Endothelial cell of umbilical vein (primary cell): ENCODE measurements around the gene GRID1. TPM values are rescaled to one million over a fixed set of nuclear protein-coding genes. Genes with fewer than 3 reads are reported as not detected.

ENCODE experiments used
- BruUV-seq: library from RNA; stranded (reverse); fragments of 400-500 nt; replicated peaks from 2 replicates; lab custom pipeline; 2021; lab: Mats Ljungman, UMichigan
- CTCF ChIA-PET: fragments of 300-600, 350-600 bp; sonication (Branson Sonifier 250); formaldehyde crosslinking; loops from one replicate; lab custom pipeline; 2021; ENCODE audit warnings: antibody characterized with exemption, inconsistent platforms; lab: Charles Lee
- POLR2A ChIA-PET: fragments of 300-600, 350-600 bp; sonication (Branson Sonifier 250); formaldehyde crosslinking; loops from one replicate; lab custom pipeline; 2021; ENCODE audit warnings: antibody characterized with exemption, inconsistent platforms; lab: Charles Lee
- DNase-seq: peaks from one replicate; pipeline ENCODE4 v3.0.0-alpha.2; 2011; ENCODE audit warnings: low read depth, low spot score
- FAIRE-seq: peaks from 2 replicates; lab custom pipeline; 2011; peaks lifted over from hg19 to GRCh38; lab: Jason Lieb, UNC
- H2AFZ ChIP-seq: 2 replicates; pipeline ENCODE4 v1.6.0; 2012; ENCODE audit warnings: low read depth, low read length, control low read depth, inconsistent platforms
- H3K27ac ChIP-seq: 2 replicates; pipeline ENCODE4 v1.5.1; 2011; ENCODE audit warnings: low read depth, mild to moderate bottlenecking, control low read depth, low read length, moderate library complexity; ENCODE audit not compliant: insufficient read depth
- H3K27me3 ChIP-seq, 2 experiments: 2 replicates each; pipeline versions ENCODE4 v1.6.0 to v1.6.1; 2011; ENCODE audit warnings: low read length in 2 of 2, mixed read lengths in 1 of 2; ENCODE audit not compliant: control insufficient read depth in 2 of 2, insufficient read depth in 2 of 2
- H3K36me3 ChIP-seq, 2 experiments: 2 replicates in 1 of 2; 3 replicates in 1 of 2; pipeline ENCODE4 v1.5.1; 2011; ENCODE audit warnings: low read length in 2 of 2, mild to moderate bottlenecking in 1 of 2, moderate library complexity in 1 of 2; ENCODE audit not compliant: control insufficient read depth in 2 of 2, insufficient read depth in 2 of 2; ENCODE audit errors: extremely low read depth in 1 of 2
- H3K4me1 ChIP-seq: 3 replicates; pipeline ENCODE4 v1.5.1; 2011; ENCODE audit warnings: mild to moderate bottlenecking, low read length; ENCODE audit not compliant: control insufficient read depth, insufficient read depth; ENCODE audit errors: extremely low read depth
- H3K4me2 ChIP-seq: 2 replicates; pipeline ENCODE4 v1.6.1; 2011; ENCODE audit warnings: low read length, control low read depth, mixed read lengths; ENCODE audit not compliant: insufficient read depth
- H3K4me3 ChIP-seq, 3 experiments: fragments of 200-600 bp in 1 of 3; sonication (generic), shearing (Covaris generic) in 1 of 3; replicated peaks in 1 of 3; 2 replicates each; pipeline ENCODE4 v1.5.1; 2011 to 2016; ENCODE audit warnings: control low read depth in 3 of 3, low read length in 3 of 3, mild to moderate bottlenecking in 2 of 3, inconsistent platforms in 1 of 3, low read depth in 1 of 3, moderate library complexity in 1 of 3; ENCODE audit not compliant: insufficient read depth in 1 of 3
- H3K79me2 ChIP-seq: 2 replicates; pipeline ENCODE4 v1.6.0; 2012; ENCODE audit warnings: low read length, inconsistent platforms; ENCODE audit not compliant: control insufficient read depth, insufficient read depth
- H3K9ac ChIP-seq: replicated peaks from 2 replicates; pipeline ENCODE3; 2011; ENCODE audit warnings: low read length, control low read depth; ENCODE audit not compliant: insufficient read depth; ENCODE audit errors: extremely low read depth
- H3K9me1 ChIP-seq: replicated peaks from 3 replicates; pipeline ENCODE4 v1.6.0; 2011; ENCODE audit warnings: mild to moderate bottlenecking, low read length; ENCODE audit not compliant: control insufficient read depth, insufficient read depth; ENCODE audit errors: extremely low read depth
- H3K9me3 ChIP-seq: replicated peaks from 2 replicates; pipeline ENCODE4 v1.5.1; 2012; ENCODE audit warnings: low read length, inconsistent platforms; ENCODE audit not compliant: control insufficient read depth, insufficient read depth
- H4K20me1 ChIP-seq: replicated peaks from 2 replicates; pipeline ENCODE3; 2011; ENCODE audit warnings: mild to moderate bottlenecking, low read length; ENCODE audit not compliant: control insufficient read depth, insufficient read depth; ENCODE audit errors: extremely low read depth
- FOS ChIP-seq: IDR thresholded peaks from 2 replicates; pipeline ENCODE4 v1.6.1; 2011; ENCODE audit warnings: mild to moderate bottlenecking, low read length, moderate library complexity, borderline replicate concordance; ENCODE audit not compliant: insufficient read depth
- MAX ChIP-seq: IDR thresholded peaks from 2 replicates; pipeline ENCODE4 v1.6.1; 2011; ENCODE audit not compliant: insufficient read depth, insufficient read length
- MYC ChIP-seq: IDR thresholded peaks from one replicate; pipeline ENCODE4 v1.6.1; 2011; ENCODE audit warnings: mild to moderate bottlenecking, low read depth, low read length
- POLR2AphosphoS5 ChIP-seq: IDR thresholded peaks from 2 replicates; pipeline ENCODE4 v1.6.1; 2012; ENCODE audit warnings: low read depth, mild to moderate bottlenecking, control low read depth, low read length, moderate library complexity; ENCODE audit not compliant: insufficient read depth
- dilution Hi-C: fragments of 300-500 bp; cut with MboI; formaldehyde crosslinking; loops from one replicate; pipeline ENCODE4 v1.15.0; 2019; ENCODE audit warnings: low sequenced_read_pairs; ENCODE audit not compliant: extremely low pct_ligation_motif_present
- intact Hi-C: fragments of 100-400 bp; cut with micrococcal nuclease; formaldehyde crosslinking; loops from one replicate; pipeline ENCODE4 v1.10.0; 2022
- polyA plus RNA-seq, 4 experiments: library from polyadenylated mRNA; depleted of rRNA in 3 of 4; stranded (reverse) in 3 of 4; unstranded in 1 of 4; fragments of >200 nt; gene quantifications; 2 replicates each; pipeline versions ENCODE4 v1.2.1 to v1.2.3, GENCODE V29; 2011 to 2012; ENCODE audit warnings: missing spikeins in 1 of 4
- total RNA-seq: library from RNA; stranded (reverse); gene quantifications from 2 replicates; pipeline ENCODE4 v1.2.3, GENCODE V29; 2021

GRID1 gene
- total and polyA plus RNA-seq, 2 donors (not counting 3 experiments of a cell fraction or from before 2014, with no cell fraction given), result not detected

DNA sequence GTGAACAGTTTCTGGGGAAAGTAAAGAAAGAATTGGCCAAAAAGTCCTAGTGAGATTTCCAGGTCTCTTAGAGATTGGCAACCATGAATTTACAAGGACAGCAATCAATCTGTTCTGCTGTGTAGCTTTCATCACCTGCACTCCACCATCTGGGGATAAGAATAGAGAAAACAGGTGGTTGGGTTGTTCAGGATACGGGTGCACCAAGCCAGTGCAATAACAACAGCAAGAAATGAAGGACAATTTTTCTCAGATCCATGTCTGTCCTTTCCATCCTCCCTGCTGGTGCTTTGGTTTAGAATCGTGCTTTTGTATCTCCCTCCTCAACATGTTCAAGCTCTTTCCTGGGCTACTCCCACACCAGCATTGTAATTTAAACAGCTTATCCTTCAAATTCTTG, 787.7 kb downstream of the GRID1 start:
- no peak for FAIRE-seq
- no peaks in the 10 kb centered on the region for H3K27me3 ChIP-seq
- intact Hi-C loops, result no loop called here

DNA sequence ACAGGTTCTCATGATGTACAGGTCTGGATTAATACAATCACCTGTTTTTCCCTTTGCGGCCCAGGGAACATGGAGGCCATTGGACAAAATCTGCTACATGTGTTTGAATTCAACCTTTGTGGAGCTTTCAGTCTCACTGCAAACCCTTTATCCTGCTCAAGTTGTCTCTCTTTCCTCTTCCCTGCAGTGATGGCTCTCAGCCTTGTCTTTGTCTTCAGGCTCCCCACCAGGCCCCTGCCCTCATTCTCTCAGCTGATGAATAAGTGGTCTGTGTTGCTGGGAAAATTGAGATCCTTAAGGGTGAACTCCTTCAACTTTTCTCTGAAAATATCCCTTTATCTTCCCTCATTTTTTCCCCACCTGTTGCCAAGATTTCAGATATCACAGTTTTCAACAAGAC, 791.2 kb downstream of the GRID1 start:
- no peaks in the 10 kb centered on the region for H3K27me3 ChIP-seq
- no peak overlapping the region for H3K27ac ChIP-seq
- POLR2A ChIA-PET, result no interaction called here
- CTCF ChIA-PET, result no interaction called here
- no peak overlapping the region for H3K9ac ChIP-seq
- H3K9me1 ChIP-seq, result no peaks in the 10 kb centered on the region
- no peak overlapping the region for H3K4me2 ChIP-seq
- no peaks in the 10 kb centered on the region for H3K4me1 ChIP-seq
- FAIRE-seq (no peak), DNase-seq (no peak)
- H3K9me3 ChIP-seq, result no peaks in the 10 kb centered on the region
- no peaks in the 10 kb centered on the region for H3K36me3 ChIP-seq
- no TSS peak for BruUV-seq
- no peak overlapping the region for H3K4me3 ChIP-seq
- TF ChIP-seq POLR2AphosphoS5 (no peak), FOS (no peak)
- H2AFZ ChIP-seq, result no peak overlapping the region
- intact Hi-C loops (no loop called here), dilution Hi-C loops (no loop called here)
- H4K20me1 ChIP-seq, result no peaks in the 10 kb centered on the region
- H3K79me2 ChIP-seq, result no peaks in the 10 kb centered on the region

More for the DNA sequence above, 787.7 kb downstream of the GRID1 start:
- Histone ChIP-seq H2AFZ (no peak overlapping the region), H3K9ac (no peak overlapping the region), H3K9me1 (no peaks in the 10 kb centered on the region), H3K9me3 (no peaks in the 10 kb centered on the region), H3K79me2 (no peaks in the 10 kb centered on the region), H4K20me1 (no peaks in the 10 kb centered on the region), H3K4me1 (no peaks in the 10 kb centered on the region), H3K36me3 (no peaks in the 10 kb centered on the region), H3K4me2 (no peak overlapping the region), H3K27ac (no peak overlapping the region), H3K4me3 (no peak overlapping the region)
- dilution Hi-C loops, result no loop called here
- DNase-seq, result no peak
- no peak for TF ChIP-seq MYC
- TF ChIP-seq MAX, result no peak
- ChIA-PET POLR2A (no interaction called here), CTCF (no interaction called here)
- no TSS peak for BruUV-seq
